SJSA1 (cell line): ENCODE results near the gene HS6ST3. TPM values are rescaled to one million over a fixed set of nuclear protein-coding genes. Genes with fewer than 3 reads are reported as not detected.

ENCODE experiments used
- DNase-seq, 2 experiments: peaks; one replicate each; pipeline ENCODE4 v3.0.0-alpha.2; 2015 to 2020; ENCODE audit warnings: low spot score in 2 of 2, low read depth in 1 of 2
- H3K27ac ChIP-seq: fragments of 250-450 bp; sonication (Bioruptor Pico); 2 replicates; pipeline ENCODE4 v1.5.1; 2020; ENCODE audit warnings: mild to moderate bottlenecking, moderate library complexity
- H3K27me3 ChIP-seq: fragments of 250-450 bp; sonication (Bioruptor Pico); replicated peaks from 2 replicates; pipeline ENCODE4 v1.5.1; 2020; ENCODE audit warnings: mild to moderate bottlenecking, moderate library complexity
- H3K36me3 ChIP-seq: fragments of 250-450 bp; sonication (Bioruptor Pico); 2 replicates; pipeline ENCODE4 v1.5.1; 2020; ENCODE audit warnings: mild to moderate bottlenecking
- H3K4me1 ChIP-seq: fragments of 250-450 bp; sonication (Bioruptor Pico); replicated peaks from 2 replicates; pipeline ENCODE4 v1.6.1; 2021; ENCODE audit warnings: mild to moderate bottlenecking
- H3K4me3 ChIP-seq: fragments of 250-450 bp; sonication (Bioruptor Pico); 2 replicates; pipeline ENCODE4 v1.5.1; 2020; ENCODE audit warnings: mild to moderate bottlenecking
- H3K9me3 ChIP-seq: fragments of 250-450 bp; sonication (Bioruptor Pico); replicated peaks from 2 replicates; pipeline ENCODE4 v1.5.1; 2020; ENCODE audit warnings: mild to moderate bottlenecking
- total RNA-seq: library from RNA; depleted of rRNA; stranded (reverse); fragments of >200 nt; shearing (Covaris generic); gene quantifications from 2 replicates; pipeline ENCODE4 v1.2.3, GENCODE V29; 2014

Gene HS6ST3
- total RNA-seq, 1 experiment from 2014 or later, result 0.03 TPM

DNA sequence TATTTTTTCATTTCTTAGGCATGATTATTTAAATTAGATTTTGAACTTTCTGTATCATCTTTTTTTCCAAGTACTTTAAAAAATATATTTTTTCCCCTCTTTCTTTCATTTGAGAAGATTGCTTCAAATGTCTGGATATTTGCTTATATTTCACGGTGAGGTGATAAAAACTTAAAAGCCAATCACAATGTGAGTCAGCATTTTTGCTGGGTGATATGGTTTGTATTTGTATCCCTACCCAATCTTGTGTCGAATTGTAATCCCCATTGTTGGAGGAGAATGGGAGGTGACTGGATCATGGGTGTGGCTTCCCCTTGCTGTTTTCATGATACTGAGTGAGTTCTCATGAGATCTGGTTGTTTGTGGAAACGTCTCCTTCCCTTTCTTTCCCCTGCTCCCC lies 583.9 kb downstream of the HS6ST3 start:
- H3K36me3 ChIP-seq, result no peaks in the 10 kb centered on the region
- no peaks in the 10 kb centered on the region for H3K9me3 ChIP-seq
- DNase-seq, result no peak
- H3K4me1 ChIP-seq, result peaks cover 8% of the 10 kb centered on the region; the same call in 1 of the 2 replicates
- H3K27ac ChIP-seq, result no peak overlapping the region
- no peaks in the 10 kb centered on the region for H3K27me3 ChIP-seq
- H3K4me3 ChIP-seq, result no peak overlapping the region

DNA sequence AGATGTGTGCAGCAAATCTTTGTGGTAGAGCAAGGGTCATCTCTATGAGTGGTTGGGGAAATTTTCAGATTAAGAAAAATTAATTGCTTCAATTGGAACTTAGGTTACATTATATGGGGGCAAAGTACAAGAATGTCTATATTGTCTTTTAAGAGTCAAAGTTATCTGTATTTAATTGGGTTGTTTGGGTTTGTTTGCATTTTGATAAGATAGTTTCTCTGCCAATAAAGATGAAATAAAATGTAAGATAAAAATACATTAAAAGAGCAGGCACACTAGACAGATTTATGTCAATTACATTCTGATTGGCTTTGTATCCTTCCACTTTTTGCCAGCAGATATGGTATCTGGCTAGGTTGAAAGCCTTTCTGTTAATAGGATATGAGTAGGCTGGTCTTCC lies 587.1 kb downstream of the HS6ST3 start:
- DNase-seq, result no peak
- Histone ChIP-seq H3K4me3 (no peak overlapping the region), H3K9me3 (no peaks in the 10 kb centered on the region), H3K36me3 (no peaks in the 10 kb centered on the region), H3K27me3 (no peaks in the 10 kb centered on the region), H3K4me1 (no peaks in the 10 kb centered on the region), H3K27ac (no peak overlapping the region)

DNA sequence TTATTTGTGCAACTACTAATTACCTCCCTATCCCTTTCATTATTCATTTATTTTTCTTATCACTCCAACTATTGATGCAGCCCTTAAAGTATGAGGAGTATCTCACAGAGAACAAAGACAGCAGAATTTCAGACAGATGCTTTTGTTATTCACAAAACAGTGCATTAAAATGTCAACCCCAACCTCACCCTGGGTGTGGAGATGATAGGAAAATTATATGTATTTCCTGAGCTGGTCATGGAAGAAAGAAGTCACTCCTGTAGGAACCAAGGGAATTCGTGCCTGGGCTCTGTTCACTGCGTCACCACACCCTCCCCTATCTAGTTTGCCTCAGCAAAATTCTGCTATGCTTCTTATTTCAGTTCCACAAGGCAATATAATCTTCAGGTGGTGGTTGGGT lies 588.9 kb downstream of the HS6ST3 start:
- no peak overlapping the region for H3K4me3 ChIP-seq
- no peaks in the 10 kb centered on the region for H3K9me3 ChIP-seq
- no peak for DNase-seq
- no peaks in the 10 kb centered on the region for H3K27me3 ChIP-seq
- no peaks in the 10 kb centered on the region for H3K36me3 ChIP-seq
- H3K27ac ChIP-seq, result no peak overlapping the region
- H3K4me1 ChIP-seq, result no peaks in the 10 kb centered on the region

DNA sequence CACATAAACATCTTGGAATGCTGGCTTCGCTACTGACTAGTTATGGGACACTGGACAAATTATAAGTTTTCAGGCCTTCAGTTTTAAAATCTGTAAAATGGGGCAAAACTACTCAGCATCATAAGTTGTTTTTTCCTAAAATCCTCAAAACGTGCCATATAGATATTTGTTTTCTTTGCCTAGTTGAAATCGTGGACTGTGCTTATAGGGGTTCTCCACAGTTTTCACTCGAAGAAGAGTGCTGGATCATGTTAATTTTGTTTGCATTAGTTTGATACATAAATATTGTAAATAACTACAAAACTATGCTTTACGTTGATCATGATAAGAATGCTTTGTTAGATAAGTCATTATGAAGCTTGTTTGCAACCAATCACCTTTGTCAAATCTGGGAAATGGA lies 591.0 kb downstream of the HS6ST3 start:
- Histone ChIP-seq H3K9me3 (no peaks in the 10 kb centered on the region), H3K4me3 (no peak overlapping the region), H3K36me3 (no peaks in the 10 kb centered on the region), H3K27ac (no peak overlapping the region), H3K4me1 (no peaks in the 10 kb centered on the region), H3K27me3 (no peaks in the 10 kb centered on the region)
- DNase-seq, result no peak

DNA sequence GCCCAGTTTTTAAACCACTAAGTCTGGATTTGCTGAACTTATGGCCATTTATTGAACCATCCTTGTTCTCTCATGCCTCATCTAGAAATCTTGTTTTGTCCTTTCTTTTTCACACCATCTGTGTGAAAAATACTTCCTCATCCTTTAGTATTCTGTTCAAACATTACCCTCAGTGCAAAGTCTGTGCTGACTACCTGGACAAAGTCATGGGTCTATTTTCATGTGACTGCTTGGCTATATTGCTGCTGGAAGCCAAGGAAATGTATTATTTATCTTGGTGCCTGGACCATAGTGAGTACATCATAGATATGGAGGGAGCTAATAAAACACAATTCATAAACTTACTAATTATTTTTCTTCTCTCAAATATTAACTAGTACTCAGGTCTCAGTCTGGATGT lies 591.9 kb downstream of the HS6ST3 start:
- DNase-seq, result no peak
- Histone ChIP-seq H3K4me1 (no peaks in the 10 kb centered on the region), H3K27ac (no peak overlapping the region), H3K27me3 (no peaks in the 10 kb centered on the region), H3K9me3 (no peaks in the 10 kb centered on the region), H3K4me3 (no peak overlapping the region), H3K36me3 (no peaks in the 10 kb centered on the region)

DNA sequence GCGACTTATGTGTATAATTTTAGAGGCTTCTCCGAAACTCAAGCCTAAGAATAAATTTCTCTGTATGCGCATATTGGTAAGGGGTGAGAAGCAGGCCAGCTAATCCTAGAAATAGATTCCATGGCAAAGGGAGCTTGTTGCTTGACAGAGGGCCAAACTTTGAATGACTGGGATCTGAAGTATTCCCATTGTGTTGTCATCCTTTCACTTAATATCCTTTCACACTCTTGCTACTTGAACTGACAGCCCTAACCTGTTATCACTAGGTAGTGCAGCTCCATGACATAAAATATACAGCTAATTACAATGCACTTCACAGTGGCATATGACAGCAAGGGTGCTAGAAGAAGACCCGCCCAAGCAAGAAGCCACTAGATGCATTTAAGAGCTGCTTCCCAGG lies 594.6 kb downstream of the HS6ST3 start:
- Histone ChIP-seq H3K4me1 (no peaks in the 10 kb centered on the region), H3K27ac (no peak overlapping the region), H3K36me3 (no peaks in the 10 kb centered on the region), H3K27me3 (no peaks in the 10 kb centered on the region), H3K4me3 (no peak overlapping the region), H3K9me3 (no peaks in the 10 kb centered on the region)
- DNase-seq, result no peak

DNA sequence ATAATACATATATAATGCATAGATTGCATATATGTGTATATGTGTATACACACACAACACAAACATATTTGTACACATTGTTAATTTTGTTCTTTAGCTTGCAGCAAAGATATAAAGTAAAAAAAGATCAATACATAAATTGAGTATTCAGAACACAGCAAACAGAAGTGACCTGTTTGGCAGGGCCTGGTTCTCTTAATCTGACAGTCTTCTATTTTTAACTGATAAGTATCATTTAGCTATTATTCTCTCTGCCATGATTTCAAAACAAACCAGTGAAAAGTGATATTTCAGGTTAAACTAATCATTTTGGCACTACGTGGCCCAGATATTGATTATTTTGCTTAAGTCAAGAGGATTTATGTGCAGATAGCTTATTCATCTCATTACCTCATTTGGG lies 595.0 kb downstream of the HS6ST3 start:
- H3K27ac ChIP-seq, result no peak overlapping the region
- H3K36me3 ChIP-seq, result no peaks in the 10 kb centered on the region
- H3K4me3 ChIP-seq, result no peak overlapping the region
- no peaks in the 10 kb centered on the region for H3K9me3 ChIP-seq
- DNase-seq, result no peak
- H3K4me1 ChIP-seq, result no peaks in the 10 kb centered on the region
- no peaks in the 10 kb centered on the region for H3K27me3 ChIP-seq

DNA sequence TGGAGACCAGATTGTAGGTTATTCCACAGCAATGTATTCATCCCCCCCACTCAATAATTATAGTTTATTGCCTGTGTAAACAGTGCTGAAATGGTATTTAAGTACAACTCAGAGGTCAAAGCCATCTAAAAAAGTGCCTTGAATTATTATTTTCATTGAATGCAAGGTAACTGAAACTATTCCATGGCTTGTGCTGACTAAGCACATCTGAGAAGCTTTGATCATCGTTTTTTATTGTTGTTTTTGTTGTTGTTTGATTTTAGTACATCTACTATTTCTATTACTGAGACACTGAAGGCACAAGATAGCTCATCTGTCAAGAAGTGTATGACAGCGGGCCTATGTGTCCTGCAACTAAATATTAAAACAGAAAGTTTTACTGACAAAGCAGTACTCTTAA lies 596.4 kb downstream of the HS6ST3 start:
- Histone ChIP-seq H3K4me1 (no peaks in the 10 kb centered on the region), H3K36me3 (no peaks in the 10 kb centered on the region), H3K4me3 (no peak overlapping the region), H3K9me3 (no peaks in the 10 kb centered on the region), H3K27me3 (0 out of 2 replicates have a peak, but pooled peaks cover 4% of the 10 kb centered on the region), H3K27ac (no peak overlapping the region)
- no peak for DNase-seq

DNA sequence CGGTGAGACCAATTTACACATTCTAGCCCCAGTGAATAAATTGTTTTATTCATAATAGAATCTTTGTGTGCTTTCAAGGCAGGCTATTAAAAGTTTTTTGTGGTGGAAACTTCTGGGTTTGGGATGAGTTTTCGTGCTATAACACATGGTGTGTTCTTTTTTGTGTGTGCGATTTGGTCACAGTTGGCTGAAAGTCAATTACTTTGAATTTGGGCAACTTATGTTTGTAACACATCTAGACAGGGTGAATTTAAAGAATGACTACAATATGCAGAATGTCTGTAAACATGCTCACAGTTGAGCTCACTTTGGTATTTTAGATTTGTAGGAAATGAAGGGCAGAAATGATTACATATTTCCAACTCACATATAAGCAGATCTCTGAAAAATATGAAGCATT lies 597.3 kb downstream of the HS6ST3 start:
- Histone ChIP-seq H3K4me3 (no peak overlapping the region), H3K36me3 (no peaks in the 10 kb centered on the region), H3K27ac (no peak overlapping the region), H3K27me3 (0 out of 2 replicates have a peak, but pooled peaks cover 4% of the 10 kb centered on the region), H3K4me1 (no peaks in the 10 kb centered on the region), H3K9me3 (no peaks in the 10 kb centered on the region)
- DNase-seq, result no peak

DNA sequence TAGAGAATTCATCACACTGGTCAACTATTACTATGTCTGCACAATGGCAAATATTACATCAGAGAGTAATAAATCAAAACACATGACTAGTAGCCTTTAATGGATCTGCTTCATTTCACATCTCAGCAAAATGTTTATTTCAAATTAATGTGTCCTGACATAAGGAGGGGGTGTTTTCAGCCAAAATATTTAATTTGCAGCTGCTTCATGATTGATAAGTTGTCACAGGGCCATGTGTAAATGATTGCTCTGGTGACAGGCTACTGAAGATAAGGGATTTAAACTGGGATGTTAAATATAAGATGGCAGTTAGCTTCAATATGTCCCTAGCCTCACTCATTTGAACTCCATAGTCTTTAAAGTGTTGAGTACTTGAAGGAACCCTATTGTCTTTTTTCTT lies 601.1 kb downstream of the HS6ST3 start:
- H3K36me3 ChIP-seq, result no peaks in the 10 kb centered on the region
- H3K4me3 ChIP-seq, result no peak overlapping the region
- H3K9me3 ChIP-seq, result no peaks in the 10 kb centered on the region
- H3K27ac ChIP-seq, result no peak overlapping the region
- H3K27me3 ChIP-seq, result 0 out of 2 replicates have a peak, but pooled peaks cover 4% of the 10 kb centered on the region
- no peaks in the 10 kb centered on the region for H3K4me1 ChIP-seq
- DNase-seq, result no peak

DNA sequence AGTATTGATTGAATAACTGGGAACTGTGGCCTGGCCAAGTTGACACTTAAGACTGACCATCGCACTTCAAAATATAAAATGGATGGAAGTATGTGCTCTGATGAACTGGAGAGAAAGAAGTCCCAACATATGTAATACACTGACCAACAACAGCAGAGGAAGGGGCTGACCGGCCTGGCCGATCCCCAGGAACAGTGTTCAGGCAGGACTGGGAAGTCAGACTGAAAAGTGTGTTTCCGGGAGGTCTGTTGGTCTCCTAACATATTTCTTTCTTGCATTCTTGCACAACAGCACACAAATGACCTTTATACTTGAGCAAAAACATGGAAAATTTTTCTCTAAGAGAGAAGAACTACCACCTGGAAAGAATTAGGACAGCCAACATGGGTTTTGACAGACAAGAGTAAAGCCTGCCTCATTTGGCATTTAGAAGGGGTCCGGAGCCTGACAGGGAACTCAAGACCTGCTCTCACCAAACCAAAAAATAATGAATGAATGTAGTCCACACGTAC lies 606.5 kb downstream of the HS6ST3 start:
- no peaks in the 10 kb centered on the region for H3K9me3 ChIP-seq
- no peak for DNase-seq
- no peaks in the 10 kb centered on the region for H3K27me3 ChIP-seq
- no peaks in the 10 kb centered on the region for H3K36me3 ChIP-seq
- no peak overlapping the region for H3K27ac ChIP-seq
- H3K4me3 ChIP-seq, result no peak overlapping the region
- H3K4me1 ChIP-seq, result no peaks in the 10 kb centered on the region

DNA sequence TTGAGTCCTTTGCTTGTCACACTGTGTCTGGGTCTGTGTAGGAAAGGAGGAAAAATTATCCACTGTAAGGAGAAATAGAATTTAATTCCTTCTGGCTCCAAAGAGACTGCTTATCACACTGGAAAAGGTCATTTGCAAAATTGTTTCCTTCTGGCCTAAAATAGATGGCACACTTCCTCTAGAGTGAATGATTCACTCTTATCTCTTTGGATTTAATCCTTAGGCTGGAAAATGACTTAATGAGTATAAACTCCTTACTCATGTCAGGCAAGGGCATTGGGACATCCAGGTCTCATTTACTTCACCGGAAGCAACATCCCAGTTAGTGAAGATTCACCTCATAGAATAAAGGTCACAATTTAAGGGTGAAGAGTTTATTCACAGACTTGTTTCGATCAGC lies 610.8 kb downstream of the HS6ST3 start:
- H3K27me3 ChIP-seq, result no peaks in the 10 kb centered on the region
- H3K9me3 ChIP-seq, result no peaks in the 10 kb centered on the region
- no peak overlapping the region for H3K27ac ChIP-seq
- H3K36me3 ChIP-seq, result no peaks in the 10 kb centered on the region
- no peaks in the 10 kb centered on the region for H3K4me1 ChIP-seq
- no peak for DNase-seq
- no peak overlapping the region for H3K4me3 ChIP-seq

DNA sequence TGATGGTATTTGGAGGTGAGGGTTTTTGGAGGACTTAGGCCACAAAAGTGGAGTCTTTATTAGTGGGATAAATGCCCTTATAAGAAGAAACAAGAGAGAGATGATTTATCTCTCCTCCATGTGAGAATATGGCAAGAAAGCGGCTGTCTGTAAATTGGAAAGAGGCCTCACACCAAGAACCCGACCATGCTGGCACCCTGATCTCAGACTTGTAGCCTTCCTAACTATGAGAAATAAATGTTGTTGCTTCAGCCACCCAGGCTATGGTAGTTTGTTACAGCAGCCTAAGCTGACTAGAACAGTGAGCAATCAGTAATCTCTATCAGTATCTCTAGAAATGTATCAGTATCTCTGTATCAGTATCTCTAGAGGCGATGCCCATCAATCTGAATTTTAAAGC lies 617.2 kb downstream of the HS6ST3 start:
- no peaks in the 10 kb centered on the region for H3K27me3 ChIP-seq
- H3K9me3 ChIP-seq, result no peaks in the 10 kb centered on the region
- H3K4me1 ChIP-seq, result no peaks in the 10 kb centered on the region
- H3K27ac ChIP-seq, result no peak overlapping the region
- H3K4me3 ChIP-seq, result no peak overlapping the region
- H3K36me3 ChIP-seq, result no peaks in the 10 kb centered on the region
- DNase-seq, result no peak

DNA sequence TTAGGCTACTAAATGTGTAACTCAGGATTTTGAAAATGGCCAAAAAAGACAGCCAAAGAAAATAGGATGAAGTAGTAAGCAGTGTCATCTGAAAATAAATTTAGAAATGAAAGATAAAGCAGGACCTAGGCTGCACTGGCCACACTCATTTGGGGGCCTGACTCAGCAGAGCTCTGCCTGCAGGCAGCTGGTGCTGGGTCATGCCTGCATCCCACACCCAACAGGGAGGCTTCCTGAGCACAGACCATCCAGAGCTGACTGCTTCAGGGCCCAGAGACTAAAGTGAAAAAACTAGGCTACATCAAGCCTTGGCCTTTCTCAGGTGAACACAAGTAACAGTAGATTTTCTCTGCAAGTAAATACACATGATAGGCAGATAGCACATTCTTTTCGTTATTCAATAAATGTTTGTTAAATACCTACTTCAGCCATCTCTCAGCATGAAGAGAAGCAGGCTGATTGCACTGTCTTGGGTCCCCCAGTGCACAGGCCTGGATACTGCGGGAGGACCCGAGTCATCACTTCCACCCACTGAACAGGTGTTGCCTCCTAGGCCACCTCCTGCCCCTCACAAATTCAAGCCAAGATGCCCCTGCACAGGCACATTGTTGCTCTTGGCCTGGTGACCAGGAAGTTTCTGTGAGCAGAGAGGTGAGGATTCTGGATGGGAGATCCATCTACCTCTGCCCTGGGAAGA lies 620.4 kb downstream of the HS6ST3 start:
- no peak for DNase-seq
- no peak overlapping the region for H3K27ac ChIP-seq
- no peak overlapping the region for H3K4me3 ChIP-seq
- no peaks in the 10 kb centered on the region for H3K4me1 ChIP-seq
- no peaks in the 10 kb centered on the region for H3K9me3 ChIP-seq
- no peaks in the 10 kb centered on the region for H3K36me3 ChIP-seq
- no peaks in the 10 kb centered on the region for H3K27me3 ChIP-seq

DNA sequence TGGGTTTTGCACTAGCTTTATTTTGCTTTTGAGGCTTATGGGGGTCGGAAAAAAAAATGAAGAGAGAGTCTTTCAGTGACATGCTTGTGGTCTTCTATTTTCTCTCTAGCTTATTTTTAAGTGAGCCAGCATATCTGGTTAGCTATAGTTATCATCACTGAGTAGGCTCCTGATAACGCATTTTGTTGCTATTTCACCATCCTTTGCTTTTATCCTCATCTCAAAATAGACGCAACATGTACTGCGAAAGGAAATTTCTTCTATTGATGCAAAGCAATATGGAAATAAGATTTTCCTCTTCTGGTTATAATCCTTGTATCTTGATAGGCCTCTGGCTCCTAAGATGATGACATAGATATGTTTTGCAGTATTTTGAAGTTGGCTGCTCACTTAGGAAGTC lies 630.5 kb downstream of the HS6ST3 start:
- no peak for DNase-seq
- H3K4me1 ChIP-seq, result no peaks in the 10 kb centered on the region
- H3K4me3 ChIP-seq, result no peak overlapping the region
- H3K9me3 ChIP-seq, result no peaks in the 10 kb centered on the region
- no peak overlapping the region for H3K27ac ChIP-seq
- no peaks in the 10 kb centered on the region for H3K36me3 ChIP-seq
- no peaks in the 10 kb centered on the region for H3K27me3 ChIP-seq
